Astrocyte of the spinal cord (primary cell): ENCODE results near the gene CACNB2.

ENCODE experiments used
- DNase-seq: peaks from one replicate; pipeline ENCODE4 v3.0.0; 2011; ENCODE audit warnings: low read depth, low spot score
- H3K4me3 ChIP-seq: 2 replicates; pipeline ENCODE4 v1.5.1; 2011; ENCODE audit warnings: low read depth, mild to moderate bottlenecking, low read length, moderate library complexity
- CTCF ChIP-seq: IDR thresholded peaks from 2 replicates; pipeline ENCODE4 v1.5.1; 2012; ENCODE audit warnings: low read depth, mild to moderate bottlenecking, low read length, inconsistent platforms
- in situ Hi-C: cut with HindIII; loops from 2 replicates; pipeline ENCODE4 v1.10.0; 2017; ENCODE audit warnings: low sequenced_read_pairs

The CACNB2 gene

GRCh38 chr10:18400906-18401245 is 260.7 kb downstream of the CACNB2 start:
- H3K4me3 ChIP-seq = peak overlapping the region; percentile 3
- in situ Hi-C loops = no loop called here
- TF ChIP-seq CTCF = no peak
- DNase-seq = no peak

GRCh38 chr10:18401416-18402195 is 261.4 kb downstream of the CACNB2 start:
- TF ChIP-seq CTCF = no peak
- no peak for DNase-seq
- H3K4me3 ChIP-seq = no peak overlapping the region
- in situ Hi-C loops = no loop called here

- no peak for DNase-seq
- in situ Hi-C loops = no loop called here
- TF ChIP-seq CTCF = no peak
- no peak overlapping the region for H3K4me3 ChIP-seq
These were observed 262.6 kb downstream of the CACNB2 start for GRCh38 chr10:18402853-18403252.

- DNase-seq = no peak
- no peak for TF ChIP-seq CTCF
- in situ Hi-C loops = no loop called here
- no peak overlapping the region for H3K4me3 ChIP-seq
These were observed 264.3 kb downstream of the CACNB2 start for GRCh38 chr10:18404530-18404929.

GRCh38 chr10:18406136-18406535 is 265.9 kb downstream of the CACNB2 start:
- in situ Hi-C loops = no loop called here
- TF ChIP-seq CTCF = no peak
- H3K4me3 ChIP-seq = no peak overlapping the region
- no peak for DNase-seq

GRCh38 chr10:18409599-18410397 is 269.6 kb downstream of the CACNB2 start:
- in situ Hi-C loops = no loop called here
- no peak overlapping the region for H3K4me3 ChIP-seq
- no peak for TF ChIP-seq CTCF
- DNase-seq = no peak
